Measurements from ENCODE around the gene LRFN3. TPM values are rescaled to one million over a fixed set of nuclear protein-coding genes. Genes with fewer than 3 reads are reported as not detected.
A peak's percentile ranks its signal among the peaks of the same experiment; 100 is the strongest.

LRFN3 gene
- total RNA-seq, 2 donors from 2014 or later: 10.0 to 17.4 TPM

DNA sequence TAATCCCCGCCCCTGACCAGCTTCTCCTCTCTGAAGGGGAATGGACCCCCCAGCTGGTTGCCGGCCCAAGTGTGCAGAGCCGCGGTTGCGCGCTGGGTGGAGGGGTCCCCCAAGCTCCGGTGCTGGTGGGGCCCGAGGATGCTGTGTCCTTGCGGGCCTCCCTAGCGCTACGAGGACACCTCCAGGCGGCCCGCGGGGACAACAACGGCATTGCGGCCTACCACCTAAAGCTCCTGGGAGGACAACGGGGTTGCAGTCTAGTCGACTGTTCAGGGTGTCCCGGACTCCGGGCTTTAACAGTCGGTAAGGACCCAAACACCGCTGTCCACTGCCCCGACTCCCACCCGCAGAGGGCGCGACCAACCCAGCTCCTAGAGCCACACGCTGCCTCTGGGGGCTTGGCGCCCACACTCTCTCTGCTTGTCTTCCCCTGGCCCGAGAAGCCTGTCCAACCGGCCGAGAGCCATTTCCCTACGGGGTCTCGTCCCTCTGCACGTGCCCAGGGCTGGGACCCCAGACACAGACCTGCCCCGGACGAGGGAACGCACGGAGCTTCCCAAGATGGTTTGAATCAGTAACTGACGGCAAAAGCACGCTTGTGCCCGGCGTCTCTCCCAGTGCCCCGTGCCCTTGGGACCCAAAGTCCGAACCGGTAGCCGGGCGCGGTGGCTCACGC lies 57.9 kb downstream of the LRFN3 start:
- H3K27ac ChIP-seq: no peak overlapping the region
- intact Hi-C loops (cut with DNase I): loop anchor here (10.0 kb wide), 1 partner anchor 61 kb away; the partner anchor contains the start of genes THAP8 and WDR62
- no peaks in the 10 kb centered on the region for H3K36me3 ChIP-seq
- no peaks in the 10 kb centered on the region for H3K4me1 ChIP-seq
- TF ChIP-seq, protein P1, sequence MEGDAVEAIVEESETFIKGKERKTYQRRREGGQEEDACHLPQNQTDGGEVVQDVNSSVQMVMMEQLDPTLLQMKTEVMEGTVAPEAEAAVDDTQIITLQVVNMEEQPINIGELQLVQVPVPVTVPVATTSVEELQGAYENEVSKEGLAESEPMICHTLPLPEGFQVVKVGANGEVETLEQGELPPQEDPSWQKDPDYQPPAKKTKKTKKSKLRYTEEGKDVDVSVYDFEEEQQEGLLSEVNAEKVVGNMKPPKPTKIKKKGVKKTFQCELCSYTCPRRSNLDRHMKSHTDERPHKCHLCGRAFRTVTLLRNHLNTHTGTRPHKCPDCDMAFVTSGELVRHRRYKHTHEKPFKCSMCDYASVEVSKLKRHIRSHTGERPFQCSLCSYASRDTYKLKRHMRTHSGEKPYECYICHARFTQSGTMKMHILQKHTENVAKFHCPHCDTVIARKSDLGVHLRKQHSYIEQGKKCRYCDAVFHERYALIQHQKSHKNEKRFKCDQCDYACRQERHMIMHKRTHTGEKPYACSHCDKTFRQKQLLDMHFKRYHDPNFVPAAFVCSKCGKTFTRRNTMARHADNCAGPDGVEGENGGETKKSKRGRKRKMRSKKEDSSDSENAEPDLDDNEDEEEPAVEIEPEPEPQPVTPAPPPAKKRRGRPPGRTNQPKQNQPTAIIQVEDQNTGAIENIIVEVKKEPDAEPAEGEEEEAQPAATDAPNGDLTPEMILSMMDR (IDR thresholded peaks at IDR 0.05): no peak
- H3K27me3 ChIP-seq: no peaks in the 10 kb centered on the region
- H3K9me3 ChIP-seq: no peaks in the 10 kb centered on the region
- peak overlapping the region; percentile 76 for H3K4me3 ChIP-seq
- peak; percentile 41 for DNase-seq
- peak overlapping the region in 1 of 2 donors; percentile 58 for H3K9ac ChIP-seq (ENCODE audit: low read depth in 2 of 2, low read length in 2 of 2)

Other genes starting within 250 kb of the LRFN3 start
- under 1 TPM in 1 of 2 donors, not detected in 1; 0.32 TPM for gene ZBTB32, start 231.8 kb upstream of the LRFN3 start, total RNA-seq
- gene KMT2B, start 218.4 kb upstream of the LRFN3 start, total RNA-seq: 10 to 100 TPM; 32.1 to 46.9 TPM
- 1 to 10 TPM; 5.4 to 6.9 TPM for gene IGFLR1, start 193.9 kb upstream of the LRFN3 start, total RNA-seq
- gene U2AF1L4, start 191.0 kb upstream of the LRFN3 start, total RNA-seq: 10 to 100 TPM; 14.9 to 18.7 TPM
- 10 to 100 TPM; 73.8 to 87.4 TPM for gene PSENEN, start 190.7 kb upstream of the LRFN3 start, total RNA-seq
- gene LIN37, start 187.8 kb upstream of the LRFN3 start, total RNA-seq: 1 to 10 TPM; 5.1 to 7.5 TPM
- gene HSPB6, start 179.3 kb upstream of the LRFN3 start, total RNA-seq: 10 to 100 TPM in 1 of 2 donors, 1 to 10 TPM in 1; 6.3 to 23.6 TPM
- gene PROSER3, start 178.2 kb upstream of the LRFN3 start, total RNA-seq: 10 to 100 TPM; 17.1 to 26.9 TPM
- 10 to 100 TPM in 1 of 2 donors, 1 to 10 TPM in 1; 6.0 to 25.0 TPM for gene ARHGAP33, start 160.8 kb upstream of the LRFN3 start, total RNA-seq
- gene PRODH2, start 123.5 kb upstream of the LRFN3 start, total RNA-seq: not detected
- not detected for gene NPHS1, start 83.9 kb upstream of the LRFN3 start, total RNA-seq
- gene KIRREL2, start 79.5 kb upstream of the LRFN3 start, total RNA-seq: under 1 TPM in 1 of 2 donors, not detected in 1; 0.13 TPM
- gene APLP1, start 67.8 kb upstream of the LRFN3 start, total RNA-seq: 1 to 10 TPM; 2.6 to 3.7 TPM
- 10 to 100 TPM in 1 of 2 donors, 1 to 10 TPM in 1; 8.6 to 11.2 TPM for gene NFKBID, start 35.8 kb upstream of the LRFN3 start, total RNA-seq
- gene HCST, start 33.8 kb upstream of the LRFN3 start, total RNA-seq: 1 to 10 TPM; 2.4 to 4.8 TPM
- 10 to 100 TPM; 10.4 to 32.8 TPM for gene TYROBP, start 28.1 kb upstream of the LRFN3 start, total RNA-seq
- gene SDHAF1, start 58.8 kb downstream of the LRFN3 start, total RNA-seq: 10 to 100 TPM; 25.2 to 31.6 TPM
- 10 to 100 TPM in 1 of 2 donors, 1 to 10 TPM in 1; 9.3 to 10.1 TPM for gene SYNE4, start 72.4 kb downstream of the LRFN3 start, total RNA-seq
- gene ALKBH6, start 77.8 kb downstream of the LRFN3 start, total RNA-seq: 10 to 100 TPM; 17.0 to 26.2 TPM
- 10 to 100 TPM in 1 of 2 donors, 1 to 10 TPM in 1; 3.4 to 11.7 TPM for gene CLIP3, start 96.5 kb downstream of the LRFN3 start, total RNA-seq
- gene THAP8, start 117.9 kb downstream of the LRFN3 start, total RNA-seq: 1 to 10 TPM; 3.3 to 4.6 TPM
- gene WDR62, start 118.5 kb downstream of the LRFN3 start, total RNA-seq: 10 to 100 TPM in 1 of 2 donors, 1 to 10 TPM in 1; 2.1 to 13.1 TPM
- not detected for gene OVOL3, start 174.8 kb downstream of the LRFN3 start, total RNA-seq
- gene POLR2I, start 178.5 kb downstream of the LRFN3 start, total RNA-seq: 10 to 100 TPM; 41.6 to 94.0 TPM
- 100 to 1,000 TPM in 1 of 2 donors, 10 to 100 TPM in 1; 82.3 to 115 TPM for gene TBCB, start 179.1 kb downstream of the LRFN3 start, total RNA-seq
- gene CAPNS1, start 203.7 kb downstream of the LRFN3 start, total RNA-seq: 100 to 1,000 TPM; 677 to 794 TPM
- gene COX7A1, start 216.1 kb downstream of the LRFN3 start, total RNA-seq: 10 to 100 TPM in 1 of 2 donors, 1 to 10 TPM in 1; 8.2 to 17.1 TPM